ENCODE data around the gene LIF.

Gene LIF

DNA sequence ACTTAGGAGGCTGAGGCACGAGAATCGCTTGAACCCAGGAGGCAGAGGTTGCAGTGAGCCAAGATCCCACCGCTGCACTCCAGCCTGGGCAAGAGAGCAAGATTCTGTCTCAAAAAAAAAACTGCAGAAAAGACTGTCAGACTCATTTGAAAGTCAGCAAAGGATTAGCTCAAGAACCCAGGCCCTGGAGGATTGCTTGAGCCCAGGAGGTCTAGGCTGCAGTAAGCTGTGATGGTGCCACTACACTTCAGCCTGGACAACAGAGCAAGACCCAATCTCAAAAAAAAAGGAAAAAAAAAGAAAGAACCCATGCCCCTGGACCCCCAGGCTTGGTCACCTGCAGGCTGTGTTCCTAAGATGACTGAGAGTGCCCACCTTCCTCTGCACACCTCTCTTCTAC, 16.2 kb downstream of the LIF start:
- DNase-seq (ENCODE audit: low read depth) = no peak
- TF ChIP-seq, protein P1, sequence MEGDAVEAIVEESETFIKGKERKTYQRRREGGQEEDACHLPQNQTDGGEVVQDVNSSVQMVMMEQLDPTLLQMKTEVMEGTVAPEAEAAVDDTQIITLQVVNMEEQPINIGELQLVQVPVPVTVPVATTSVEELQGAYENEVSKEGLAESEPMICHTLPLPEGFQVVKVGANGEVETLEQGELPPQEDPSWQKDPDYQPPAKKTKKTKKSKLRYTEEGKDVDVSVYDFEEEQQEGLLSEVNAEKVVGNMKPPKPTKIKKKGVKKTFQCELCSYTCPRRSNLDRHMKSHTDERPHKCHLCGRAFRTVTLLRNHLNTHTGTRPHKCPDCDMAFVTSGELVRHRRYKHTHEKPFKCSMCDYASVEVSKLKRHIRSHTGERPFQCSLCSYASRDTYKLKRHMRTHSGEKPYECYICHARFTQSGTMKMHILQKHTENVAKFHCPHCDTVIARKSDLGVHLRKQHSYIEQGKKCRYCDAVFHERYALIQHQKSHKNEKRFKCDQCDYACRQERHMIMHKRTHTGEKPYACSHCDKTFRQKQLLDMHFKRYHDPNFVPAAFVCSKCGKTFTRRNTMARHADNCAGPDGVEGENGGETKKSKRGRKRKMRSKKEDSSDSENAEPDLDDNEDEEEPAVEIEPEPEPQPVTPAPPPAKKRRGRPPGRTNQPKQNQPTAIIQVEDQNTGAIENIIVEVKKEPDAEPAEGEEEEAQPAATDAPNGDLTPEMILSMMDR (conservative IDR thresholded peaks at IDR 0.05; ENCODE audit: low read depth, low read length) = no peak
- no peak overlapping the region for H3K4me3 ChIP-seq (ENCODE audit: low read depth, low read length)

DNA sequence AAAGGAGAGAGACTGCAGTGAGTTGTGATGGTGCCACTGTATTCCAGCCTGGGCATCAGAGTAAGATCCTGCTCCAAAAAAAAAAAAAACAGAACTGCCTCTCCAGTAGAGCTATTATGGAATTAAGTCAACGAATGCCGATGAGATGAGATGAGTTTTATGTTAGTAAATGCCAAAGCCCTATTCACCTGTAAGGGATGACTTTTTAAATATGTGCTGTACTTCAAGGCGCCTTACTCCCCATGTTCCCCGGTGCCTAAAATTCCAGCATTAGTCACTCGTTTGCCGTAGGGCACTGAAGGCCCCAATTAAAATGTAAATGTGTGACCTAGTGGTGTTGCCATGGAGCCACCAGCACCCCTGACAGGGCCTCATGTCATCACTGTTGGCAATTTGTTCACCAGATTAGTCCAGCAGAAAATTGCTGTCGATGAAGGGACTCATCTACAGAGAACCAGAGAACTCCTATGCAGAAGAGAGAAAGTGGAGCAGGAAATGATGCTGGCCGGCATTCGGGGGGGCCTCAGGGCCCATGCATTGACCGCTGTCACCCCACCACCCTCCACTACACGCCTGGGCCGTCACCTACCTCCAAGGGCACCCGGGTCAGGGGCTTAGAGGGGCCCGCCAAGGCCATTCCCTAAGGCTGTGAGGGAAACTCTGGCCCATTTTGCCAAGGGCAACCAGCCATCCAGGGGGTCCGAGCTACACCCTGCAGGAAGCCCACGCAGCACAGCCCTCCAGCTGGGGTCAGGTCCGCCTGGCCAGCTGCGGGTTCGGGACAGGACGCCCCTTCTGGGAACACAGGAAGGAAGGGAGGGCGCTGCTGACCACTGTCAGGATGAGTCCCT, 17.8 kb downstream of the LIF start:
- no peak overlapping the region for H3K4me3 ChIP-seq (ENCODE audit: low read depth, low read length)
- no peak for DNase-seq (ENCODE audit: low read depth)
- TF ChIP-seq, protein P1 (conservative IDR thresholded peaks at IDR 0.05; ENCODE audit: low read depth, low read length) = no peak

DNA sequence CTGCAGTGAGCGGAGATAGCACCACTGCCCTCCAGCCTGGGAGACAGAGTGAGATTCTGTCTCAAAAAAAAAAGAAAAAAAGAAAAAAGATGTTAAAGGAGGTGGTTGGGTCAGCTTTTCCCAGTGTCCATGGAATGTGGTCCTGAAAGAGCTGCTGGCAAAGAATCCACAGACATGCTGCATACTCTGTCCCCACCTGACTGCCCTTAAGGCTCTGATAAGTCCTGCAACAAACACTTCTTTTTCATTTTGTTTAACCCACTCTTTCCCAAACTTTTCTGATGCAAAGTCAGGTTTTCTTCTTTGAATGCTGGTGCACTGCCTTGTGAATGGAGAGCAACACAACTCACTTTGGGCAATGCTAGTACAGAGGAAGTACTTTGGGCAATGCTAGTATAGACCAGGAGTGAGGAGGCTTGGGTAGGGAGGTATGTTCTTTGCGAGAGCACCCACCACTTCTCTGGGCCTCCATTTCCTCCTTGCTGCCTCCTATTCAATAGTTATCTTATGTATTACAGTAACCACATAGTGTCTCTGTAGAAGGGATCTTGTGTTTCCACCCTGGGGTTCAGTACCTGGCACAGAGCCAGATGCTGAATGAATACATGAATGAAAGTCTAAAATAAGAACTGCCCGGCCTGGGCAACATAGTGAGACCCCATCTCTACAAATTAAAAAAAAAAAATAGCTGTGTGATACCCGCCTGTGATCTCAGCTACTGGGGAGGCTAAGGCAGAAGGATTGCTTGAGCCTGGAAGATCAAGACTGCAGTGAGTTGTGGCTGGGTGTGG, 18.9 kb downstream of the LIF start:
- no peak overlapping the region for H3K4me3 ChIP-seq (ENCODE audit: low read depth, low read length)
- TF ChIP-seq, protein P1 (conservative IDR thresholded peaks at IDR 0.05; ENCODE audit: low read depth, low read length) = no peak
- DNase-seq (ENCODE audit: low read depth) = no peak

DNA sequence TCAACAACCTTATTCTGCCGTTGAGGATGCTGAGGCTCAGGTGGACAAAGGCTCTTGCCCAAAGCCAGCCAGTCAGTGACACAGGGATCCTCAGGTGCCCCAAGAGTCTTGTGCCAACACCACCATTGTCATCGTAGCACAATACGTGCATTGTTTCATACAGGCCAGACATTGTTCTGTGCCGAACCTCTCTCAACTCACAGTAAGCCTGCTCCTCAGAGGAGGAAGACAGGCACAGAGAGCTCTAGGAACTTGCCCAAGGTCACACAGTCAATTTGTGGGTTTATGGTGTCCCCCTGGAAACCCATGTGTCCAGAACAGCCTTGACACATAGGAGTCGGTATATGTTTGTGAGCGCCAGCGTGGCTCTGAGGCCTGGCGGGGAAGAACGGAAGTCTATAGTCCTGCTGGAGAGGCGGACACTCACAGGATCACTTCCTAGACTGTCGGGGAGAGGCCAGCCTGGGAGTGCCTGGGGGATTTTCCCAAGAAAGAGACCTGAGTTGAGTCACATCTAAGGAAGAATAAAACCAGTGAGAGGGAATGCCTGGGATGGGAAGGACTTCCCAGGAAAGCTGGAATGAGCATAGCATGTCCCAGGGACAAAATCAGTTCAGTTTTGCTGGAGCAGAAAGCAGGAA, 20.2 kb downstream of the LIF start:
- no peak overlapping the region for H3K4me3 ChIP-seq (ENCODE audit: low read depth, low read length)
- no peak for DNase-seq (ENCODE audit: low read depth)
- TF ChIP-seq, protein P1 (conservative IDR thresholded peaks at IDR 0.05; ENCODE audit: low read depth, low read length) = no peak

DNA sequence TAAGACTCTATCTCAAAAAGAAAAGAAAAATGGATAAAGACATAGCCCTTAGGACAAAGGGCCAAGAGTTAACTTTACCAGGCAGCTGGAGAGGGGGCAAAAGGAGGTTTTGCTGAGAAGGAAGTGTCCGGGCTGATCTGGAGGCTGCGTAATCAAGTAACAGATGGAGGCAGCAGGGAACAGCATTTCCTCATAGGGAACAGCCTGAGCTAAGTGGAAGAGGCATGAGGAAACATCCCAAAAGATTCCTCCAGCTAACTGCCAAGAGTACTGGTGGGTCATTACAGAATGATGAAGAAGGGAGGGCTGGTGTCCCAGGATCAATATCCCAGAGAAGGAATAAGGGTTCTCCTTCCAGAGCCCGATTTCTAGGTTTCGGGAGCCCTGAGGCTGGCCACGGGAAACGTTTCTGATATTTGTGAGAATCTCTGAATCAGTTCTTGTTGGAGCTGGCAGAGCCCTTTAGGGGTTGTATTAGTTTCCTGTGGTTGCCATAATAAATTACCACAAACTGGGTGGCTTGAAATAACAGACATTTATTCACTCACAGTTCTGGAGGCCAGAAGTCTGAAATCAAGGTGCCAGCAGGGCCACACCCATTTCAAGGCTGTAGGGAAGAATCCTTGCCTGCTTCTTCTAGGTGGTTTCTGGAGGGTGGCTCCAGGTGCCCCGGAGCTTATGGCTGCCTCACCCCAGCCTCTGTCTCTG, 21.2 kb downstream of the LIF start:
- H3K4me3 ChIP-seq (ENCODE audit: low read depth, low read length) = no peak overlapping the region
- DNase-seq (ENCODE audit: low read depth) = no peak
- TF ChIP-seq, protein P1 (conservative IDR thresholded peaks at IDR 0.05; ENCODE audit: low read depth, low read length) = no peak

DNA sequence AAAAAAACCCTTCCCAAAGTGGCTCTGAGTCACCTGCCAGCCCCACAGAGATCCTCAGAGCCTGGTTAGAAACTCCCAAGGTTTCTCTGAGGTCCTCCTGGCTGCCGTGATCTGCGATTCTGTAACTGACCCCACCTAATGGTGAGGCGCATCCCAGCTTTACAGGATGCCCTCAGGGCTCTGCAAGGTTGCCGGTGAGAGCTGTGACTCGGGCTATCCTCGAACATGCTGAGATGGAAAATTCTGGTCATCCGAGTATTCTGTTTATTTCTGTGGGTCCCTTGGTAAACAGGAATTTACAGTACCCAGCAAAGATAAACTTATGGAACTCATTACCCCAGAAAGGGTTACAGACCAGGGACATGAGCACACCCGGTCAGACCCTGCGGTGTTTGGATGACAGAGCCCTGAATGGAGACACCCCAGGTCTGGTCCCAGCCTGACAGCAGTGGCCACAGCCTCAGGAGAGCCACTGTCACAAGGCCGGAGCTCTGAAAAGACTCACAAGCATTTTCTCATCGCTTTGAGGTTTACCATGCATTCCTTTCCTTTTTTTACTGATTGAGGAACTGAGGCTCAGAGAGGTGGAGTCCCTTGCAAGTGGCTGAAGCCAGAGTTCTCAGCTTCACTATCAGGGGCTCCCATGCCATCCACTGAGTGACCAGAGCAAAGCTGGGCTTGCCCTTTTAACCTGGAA, 22.2 kb downstream of the LIF start:
- no peak for DNase-seq (ENCODE audit: low read depth)
- no peak overlapping the region for H3K4me3 ChIP-seq (ENCODE audit: low read depth, low read length)
- TF ChIP-seq, protein P1 (conservative IDR thresholded peaks at IDR 0.05; ENCODE audit: low read depth, low read length) = peak; percentile 11

Data from choroid plexus epithelial cell (primary cell).